OCI-LY3 (cell line): ENCODE data around the gene SLC28A2.
A peak's percentile ranks its signal among the peaks of the same experiment; 100 is the strongest.

ENCODE experiments used
- H2AFZ ChIP-seq: fragments of 200-600, 300-600 bp; shearing (Covaris generic); 2 replicates; pipeline ENCODE4 v1.6.0; 2014; ENCODE audit warnings: antibody characterized with exemption, low read depth, low read length
- H3K27ac ChIP-seq: fragments of 200-600, 300-600 bp; sonication (generic); 2 replicates; pipeline ENCODE4 v1.5.1; 2014; ENCODE audit warnings: mild to moderate bottlenecking, low read length, moderate library complexity, mixed read lengths
- H3K27me3 ChIP-seq: fragments of 200-600, 300-600 bp; sonication (generic); 2 replicates; pipeline ENCODE4 v1.6.1; 2014; ENCODE audit warnings: low read depth, low read length, mixed read lengths
- H3K36me3 ChIP-seq: fragments of 200-600, 300-600 bp; sonication (generic); replicated peaks from 2 replicates; pipeline ENCODE3; 2014; ENCODE audit warnings: low read depth, low read length, mixed read lengths
- H3K4me1 ChIP-seq: fragments of 300-600, 200-600 bp; sonication (generic); 2 replicates; pipeline ENCODE4 v1.6.1; 2014; ENCODE audit warnings: low read length, mixed read lengths
- H3K4me2 ChIP-seq: fragments of 200-600, 300-600 bp; sonication (generic); 2 replicates; pipeline ENCODE4 v1.6.1; 2014; ENCODE audit warnings: low read length, mixed read lengths
- H3K4me3 ChIP-seq: fragments of 300-600, 200-600 bp; sonication (generic); 2 replicates; pipeline ENCODE4 v1.5.1; 2014; ENCODE audit warnings: antibody characterized with exemption, mild to moderate bottlenecking, low read length, moderate library complexity
- H3K79me2 ChIP-seq: fragments of 300-600, 200-600 bp; shearing (Covaris generic); 2 replicates; pipeline ENCODE4 v1.6.1; 2014; ENCODE audit warnings: mild to moderate bottlenecking, low read length, mixed read lengths
- H3K9ac ChIP-seq: fragments of 300-600, 200-600 bp; shearing (Covaris generic); 2 replicates; pipeline ENCODE4 v1.6.0; 2014; ENCODE audit warnings: mild to moderate bottlenecking, low read length, moderate library complexity
- H3K9me3 ChIP-seq: fragments of 200-600, 300-600 bp; shearing (Covaris generic); 2 replicates; pipeline ENCODE4 v1.6.1; 2014; ENCODE audit warnings: low read length, mixed read lengths; ENCODE audit not compliant: insufficient read depth
- H4K20me1 ChIP-seq: fragments of 200-600, 300-600 bp; sonication (generic); 2 replicates; pipeline ENCODE4 v1.6.1; 2016; ENCODE audit warnings: low read length, mixed read lengths; ENCODE audit not compliant: insufficient read depth
- CTCF ChIP-seq: fragments of 200-600, 300-600 bp; sonication (generic); IDR thresholded peaks from 2 replicates; pipeline ENCODE4 v1.5.1; 2014; ENCODE audit warnings: antibody characterized with exemption, low read length, low read depth
- EZH2phosphoT487 ChIP-seq: fragments of 200-600 bp; shearing (Covaris generic); IDR thresholded peaks from 2 replicates; pipeline ENCODE4 v1.6.1; 2018; ENCODE audit warnings: antibody characterized with exemption, mixed run types, low read depth

The SLC28A2 gene

GRCh38 chr15:45276831-45277230 lies 24.8 kb downstream of the SLC28A2 start:
- Histone ChIP-seq H3K27me3 (no peaks in the 10 kb centered on the region), H3K4me3 (no peak overlapping the region), H2AFZ (0 out of 2 replicates have a peak overlapping the region, but pooled peaks have one; percentile 10), H3K9ac (no peak overlapping the region), H4K20me1 (no peaks in the 10 kb centered on the region), H3K79me2 (no peaks in the 10 kb centered on the region), H3K4me1 (peaks cover 11% of the 10 kb centered on the region; the same call in 1 of the 2 replicates), H3K4me2 (no peak overlapping the region), H3K9me3 (no peaks in the 10 kb centered on the region), H3K27ac (no peak overlapping the region), H3K36me3 (no peaks in the 10 kb centered on the region)
- TF ChIP-seq CTCF = peak; percentile 47
- TF ChIP-seq EZH2phosphoT487 = no peak

- Histone ChIP-seq H3K4me1 (peaks cover 11% of the 10 kb centered on the region; the same call in 1 of the 2 replicates), H3K4me3 (peak overlapping the region; percentile 98), H3K9ac (peak overlapping the region; percentile 73), H3K9me3 (no peaks in the 10 kb centered on the region), H2AFZ (peak overlapping the region; percentile 92), H3K36me3 (no peaks in the 10 kb centered on the region), H3K27ac (no peak overlapping the region), H3K79me2 (no peaks in the 10 kb centered on the region), H4K20me1 (no peaks in the 10 kb centered on the region), H3K27me3 (no peaks in the 10 kb centered on the region), H3K4me2 (peak overlapping the region; percentile 97)
- no peak for TF ChIP-seq CTCF
- no peak for TF ChIP-seq EZH2phosphoT487
Measured at GRCh38 chr15:45279024-45279698, 27.1 kb downstream of the SLC28A2 start.

- H3K4me3 ChIP-seq = no peak overlapping the region
Measured at GRCh38 chr15:45285413-45285812, 33.4 kb downstream of the SLC28A2 start.

More at GRCh38 chr15:45285413-45285812, 33.4 kb downstream of the SLC28A2 start:
- H3K36me3 ChIP-seq = no peaks in the 10 kb centered on the region
- no peak overlapping the region for H3K9ac ChIP-seq
- no peaks in the 10 kb centered on the region for H3K79me2 ChIP-seq
- no peaks in the 10 kb centered on the region for H3K4me1 ChIP-seq
- H2AFZ ChIP-seq = no peak overlapping the region
- no peaks in the 10 kb centered on the region for H3K27me3 ChIP-seq
- no peaks in the 10 kb centered on the region for H4K20me1 ChIP-seq
- no peak overlapping the region for H3K27ac ChIP-seq
- H3K9me3 ChIP-seq = no peaks in the 10 kb centered on the region
- TF ChIP-seq CTCF (no peak), EZH2phosphoT487 (no peak)
- H3K4me2 ChIP-seq = no peak overlapping the region
